ENCODE results near the gene B3GLCT.

- TF ChIP-seq CTCF (conservative IDR thresholded peaks at IDR 0.05; ENCODE audit: low read depth in 2 of 2), result no peak
- TF ChIP-seq POLR2AphosphoS5 (IDR thresholded peaks at IDR 0.05; ENCODE audit: low read depth), result no peak
- no peak for TF ChIP-seq EZH2 (IDR thresholded peaks at IDR 0.05; ENCODE audit: low read depth, unreplicated experiment)
- no peak for TF ChIP-seq STAT1 (IDR thresholded peaks at IDR 0.05; ENCODE audit: unreplicated experiment)
- TF ChIP-seq REST (IDR thresholded peaks at IDR 0.05; ENCODE audit: unreplicated experiment), result no peak
- TF ChIP-seq ZNF462 (CRISPR knock-in tag; IDR thresholded peaks at IDR 0.05), result no peak
- TF ChIP-seq CREB1 (CRISPR knock-in tag; IDR thresholded peaks at IDR 0.05; ENCODE audit: low read depth), result no peak
- TF ChIP-seq ETS1 (IDR thresholded peaks at IDR 0.05), result no peak
- no peak for TF ChIP-seq JUNB (IDR thresholded peaks at IDR 0.05; ENCODE audit: unreplicated experiment)
- no peak for TF ChIP-seq EZH2phosphoT487 (IDR thresholded peaks at IDR 0.05; ENCODE audit: unreplicated experiment)
- TF ChIP-seq NANOG (IDR thresholded peaks at IDR 0.05; ENCODE audit: borderline replicate concordance), result no peak
- no peak for TF ChIP-seq ZNF114 (CRISPR knock-in tag; IDR thresholded peaks at IDR 0.05)
- TF ChIP-seq ZNF331 (CRISPR knock-in tag; IDR thresholded peaks at IDR 0.05; ENCODE audit: low read depth), result no peak
Measured at GRCh38 chr13:31192306-31192705, 7.5 kb upstream of the B3GLCT start.
